ACHN (cell line): ENCODE results near the gene MBD3L3.
"Not testable (repeated sequence)": the region's sequence is repeated elsewhere in the genome, so short reads cannot be mapped to it uniquely, and the experiment has no call there.

ENCODE experiments used
- DNase-seq: peaks from one replicate; pipeline ENCODE4 v3.0.0-alpha.2; 2015
- in situ Hi-C: cut with HindIII; loops from 2 replicates; pipeline ENCODE4 v1.10.0; 2017; ENCODE audit warnings: low sequenced_read_pairs, low pct_ligation_motif_present, low pct_unique_long_range_greater_than_20kb

Gene MBD3L3

GRCh38 chr19:7067716-7068115 is 9.2 kb upstream of the MBD3L3 start:
- DNase-seq, result no peak
- in situ Hi-C loops, result no loop called here

GRCh38 chr19:7067122-7067521 is 8.6 kb upstream of the MBD3L3 start:
- in situ Hi-C loops, DNase-seq: not testable (repeated sequence)

- DNase-seq, result no peak
- in situ Hi-C loops, result no loop called here
Measured at GRCh38 chr19:7063764-7064418, 5.4 kb upstream of the MBD3L3 start.

- in situ Hi-C loops, result no loop called here
- DNase-seq, result no peak
Measured at GRCh38 chr19:7063339-7063738, 4.9 kb upstream of the MBD3L3 start.

- DNase-seq, in situ Hi-C loops: not testable (repeated sequence)
Measured at GRCh38 chr19:7059977-7060376, 1.5 kb upstream of the MBD3L3 start.

GRCh38 chr19:7056371-7056770 is 2.1 kb downstream of the MBD3L3 start:
- in situ Hi-C loops, DNase-seq: not testable (repeated sequence)

- DNase-seq, in situ Hi-C loops: not testable (repeated sequence)
Measured at GRCh38 chr19:7055679-7056078, 2.8 kb downstream of the MBD3L3 start.

GRCh38 chr19:7054635-7055368 is 3.7 kb downstream of the MBD3L3 start:
- in situ Hi-C loops, result not testable (repeated sequence)

GRCh38 chr19:7052896-7053295 is 5.6 kb downstream of the MBD3L3 start:
- in situ Hi-C loops, DNase-seq: not testable (repeated sequence)

More at GRCh38 chr19:7054635-7055368, 3.7 kb downstream of the MBD3L3 start:
- not testable (repeated sequence) for DNase-seq

GRCh38 chr19:7051421-7051820 is 7.1 kb downstream of the MBD3L3 start:
- in situ Hi-C loops, DNase-seq: not testable (repeated sequence)

GRCh38 chr19:7049021-7049420 is 9.5 kb downstream of the MBD3L3 start, which contains the start of gene MBD3L2:
TSS of gene MBD3L2 (plus strand) at chr19:7049321. CDS start at chr19:7049374, 53 bp downstream.
- in situ Hi-C loops, DNase-seq: not testable (repeated sequence)

- in situ Hi-C loops, DNase-seq: not testable (repeated sequence)
Measured at GRCh38 chr19:7041563-7041962, 16.9 kb downstream of the MBD3L3 start.

GRCh38 chr19:7040079-7040478 is 18.4 kb downstream of the MBD3L3 start, which contains the start of gene MBD3L4:
TSS of gene MBD3L4 (minus strand) at chr19:7040179. CDS start at chr19:7040144, 35 bp downstream.
- in situ Hi-C loops, DNase-seq: not testable (repeated sequence)

GRCh38 chr19:7030278-7030677 is 28.2 kb downstream of the MBD3L3 start, which contains the start of gene MBD3L5:
TSS of gene MBD3L5 (plus strand) at chr19:7030578. CDS start at chr19:7030612, 34 bp downstream.
- in situ Hi-C loops, DNase-seq: not testable (repeated sequence)

GRCh38 chr19:7028790-7029189 is 29.7 kb downstream of the MBD3L3 start:
- in situ Hi-C loops, DNase-seq: not testable (repeated sequence)

GRCh38 chr19:7021331-7021730 is 37.1 kb downstream of the MBD3L3 start, which contains the start of gene MBD3L2B:
TSS of gene MBD3L2B (minus strand) at chr19:7021431. CDS start at chr19:7021397, 34 bp downstream.
- DNase-seq, in situ Hi-C loops: not testable (repeated sequence)

- no peak for DNase-seq
- in situ Hi-C loops, result no loop called here
Measured at GRCh38 chr19:7018828-7019227, 39.6 kb downstream of the MBD3L3 start.

- DNase-seq, result no peak
Measured at GRCh38 chr19:7013678-7014077, 44.8 kb downstream of the MBD3L3 start.

More at GRCh38 chr19:7013678-7014077, 44.8 kb downstream of the MBD3L3 start:
- in situ Hi-C loops, result no loop called here
